Coronary artery (tissue), 2 donors: Measurements from ENCODE around the gene HYOU1.

Experiments
- DNase-seq: peaks from one replicate; pipeline ENCODE4 v3.0.0-alpha.2; 2017; ENCODE audit warnings: low spot score
- H3K27ac ChIP-seq, 2 donors: fragments of 200-600 bp; sonication (generic); one replicate each; pipeline ENCODE4 v1.5.1; 2016 to 2019
- H3K4me3 ChIP-seq: fragments of 200-600 bp; sonication (generic); 2 replicates; pipeline ENCODE4 v1.5.1; 2016; ENCODE audit warnings: mild to moderate bottlenecking, moderate library complexity
- CTCF ChIP-seq: fragments of 200-600 bp; sonication (generic); IDR thresholded peaks from one replicate; pipeline ENCODE4 v1.5.1; 2019; ENCODE audit warnings: antibody characterized with exemption

HYOU1 gene

GRCh38 chr11:119081682-119082260 is 24.8 kb upstream of the HYOU1 start:
- H3K4me3 ChIP-seq, result no peak overlapping the region
- no peak overlapping the region for H3K27ac ChIP-seq
- no peak for TF ChIP-seq CTCF
- DNase-seq, result no peak

GRCh38 chr11:119078675-119079420 is 21.8 kb upstream of the HYOU1 start:
- TF ChIP-seq CTCF, result no peak
- H3K27ac ChIP-seq, result no peak overlapping the region
- no peak overlapping the region for H3K4me3 ChIP-seq
- DNase-seq, result no peak

GRCh38 chr11:119077839-119078238 is 20.8 kb upstream of the HYOU1 start:
- Histone ChIP-seq H3K27ac (no peak overlapping the region), H3K4me3 (no peak overlapping the region)
- DNase-seq, result no peak
- no peak for TF ChIP-seq CTCF

- no peak for TF ChIP-seq CTCF
- Histone ChIP-seq H3K4me3 (peak within 1 kb of the TSS; percentile 78), H3K27ac (peak within 1 kb of the TSS; percentile 87 to 92)
- peak; percentile 97 for DNase-seq
Measured at GRCh38 chr11:119067371-119068222, 10.6 kb upstream of the HYOU1 start, which contains the start of gene VPS11. Gene VPS11 (plus strand): TSS chr11:119067818. CDS start chr11:119067824, 6 bp downstream.

- Histone ChIP-seq H3K4me3 (no peak overlapping the region), H3K27ac (no peak overlapping the region)
- no peak for DNase-seq
- TF ChIP-seq CTCF, result no peak
Measured at GRCh38 chr11:119065369-119065768, 8.4 kb upstream of the HYOU1 start.

- Histone ChIP-seq H3K4me3 (no peak overlapping the region), H3K27ac (peak overlapping the region in 1 of 2 donors; percentile 53)
- no peak for TF ChIP-seq CTCF
- DNase-seq, result no peak
Measured at GRCh38 chr11:119062779-119063178, 5.8 kb upstream of the HYOU1 start.
